PC-9 (cell line): Measurements from ENCODE around the gene OBSCN. TPM values are rescaled to one million over a fixed set of nuclear protein-coding genes. Genes with fewer than 3 reads are reported as not detected.

Experiments used
- BruUV-seq: library from RNA; stranded (reverse); fragments of 400-500 nt; replicated peaks from 2 replicates; lab custom pipeline; 2021; lab: Mats Ljungman, UMichigan
- CTCF ChIA-PET: fragments of 300-600 bp; sonication (Branson Sonifier 250); formaldehyde crosslinking; loops from one replicate; lab custom pipeline; 2022; ENCODE audit warnings: antibody characterized with exemption; lab: Charles Lee
- POLR2A ChIA-PET: fragments of 300-600 bp; sonication (Branson Sonifier 250); formaldehyde crosslinking; loops from one replicate; lab custom pipeline; 2022; ENCODE audit warnings: antibody characterized with exemption; ENCODE audit not compliant: unreplicated experiment; lab: Charles Lee
- DNase-seq, 2 experiments: peaks; one replicate each; pipeline versions ENCODE4 v3.0.0 to v3.0.0-alpha.2; 2015 to 2022; ENCODE audit warnings: mixed read lengths in 1 of 2
- H2AFZ ChIP-seq: fragments of 200-600 bp; sonication (generic); 2 replicates; pipeline ENCODE4 v1.8.1; 2017; ENCODE audit warnings: antibody characterized with exemption
- H3F3A ChIP-seq: fragments of 200-600 bp; sonication (generic); 2 replicates; pipeline ENCODE4 v1.8.1; 2017; ENCODE audit warnings: antibody characterized with exemption, mild to moderate bottlenecking, low read depth; ENCODE audit not compliant: insufficient read depth
- H3K27ac ChIP-seq: fragments of 200-600 bp; sonication (generic); 2 replicates; pipeline ENCODE4 v1.6.1; 2016; ENCODE audit warnings: mixed run types
- H3K27me3 ChIP-seq: fragments of 200-600 bp; sonication (generic); 2 replicates; pipeline ENCODE4 v1.6.1; 2016; ENCODE audit warnings: low read depth, mixed run types; ENCODE audit not compliant: insufficient read depth
- H3K36me3 ChIP-seq: fragments of 200-600 bp; sonication (generic); 2 replicates; pipeline ENCODE4 v1.6.1; 2016; ENCODE audit warnings: low read depth, mixed run types
- H3K4me1 ChIP-seq: fragments of 200-600 bp; sonication (generic); replicated peaks from 2 replicates; pipeline ENCODE4 v1.6.1; 2016; ENCODE audit warnings: mixed run types; ENCODE audit not compliant: insufficient read depth
- H3K4me2 ChIP-seq: fragments of 200-600 bp; sonication (generic); 2 replicates; pipeline ENCODE4 v1.6.1; 2017; ENCODE audit warnings: mixed run types
- H3K4me3 ChIP-seq: fragments of 200-600 bp; sonication (generic); 2 replicates; pipeline ENCODE4 v1.6.1; 2016; ENCODE audit warnings: mixed run types
- H3K79me2 ChIP-seq: fragments of 200-600 bp; sonication (generic); 2 replicates; pipeline ENCODE4 v1.6.1; 2017; ENCODE audit warnings: low read depth, mixed run types
- H3K9me2 ChIP-seq: fragments of 200-600 bp; sonication (generic); 2 replicates; pipeline ENCODE4 v1.8.1; 2017; ENCODE audit warnings: mild to moderate bottlenecking; ENCODE audit not compliant: insufficient read depth
- H3K9me3 ChIP-seq: fragments of 200-600 bp; sonication (generic); 2 replicates; pipeline ENCODE4 v1.8.1; 2016; ENCODE audit warnings: low read depth; ENCODE audit not compliant: insufficient read depth
- H4K20me1 ChIP-seq: fragments of 200-600 bp; sonication (generic); 2 replicates; pipeline ENCODE4 v1.8.1; 2017; ENCODE audit not compliant: insufficient read depth
- CTCF ChIP-seq: fragments of 200-600 bp; sonication (generic); conservative IDR thresholded peaks from 2 replicates; pipeline ENCODE4 v1.6.1; 2017; ENCODE audit warnings: mixed run types, antibody characterized with exemption, mild to moderate bottlenecking, moderate library complexity
- EZH2 ChIP-seq: fragments of 200-600 bp; sonication (generic); IDR thresholded peaks from 2 replicates; pipeline ENCODE4 v1.8.0; 2017; ENCODE audit warnings: antibody characterized with exemption, low read depth
- intact Hi-C: fragments of 100-400 bp; cut with micrococcal nuclease; formaldehyde crosslinking; loops from one replicate; pipeline ENCODE4 v1.10.0; 2022; ENCODE audit not compliant: unreplicated experiment
- total RNA-seq: library from RNA; stranded (reverse); gene quantifications from 2 replicates; pipeline ENCODE4 v1.2.3, GENCODE V29; 2021

Gene OBSCN
- total RNA-seq, 1 experiment from 2014 or later = 62.9 TPM

- no peak overlapping the region for H3K4me2 ChIP-seq
- H3K27me3 ChIP-seq = no peaks in the 10 kb centered on the region
- H3K79me2 ChIP-seq = no peaks in the 10 kb centered on the region
- no TSS peak for BruUV-seq
- H3K9me3 ChIP-seq = no peaks in the 10 kb centered on the region
- TF ChIP-seq CTCF = no peak
- TF ChIP-seq EZH2 = no peak
- no peaks in the 10 kb centered on the region for H3K36me3 ChIP-seq
- no peak overlapping the region for H2AFZ ChIP-seq
- no peaks in the 10 kb centered on the region for H3K4me1 ChIP-seq
- CTCF ChIA-PET = no interaction called here
- no peaks in the 10 kb centered on the region for H3F3A ChIP-seq
- H3K27ac ChIP-seq = no peak overlapping the region
- no peak for DNase-seq
- no peak overlapping the region for H3K4me3 ChIP-seq
- H3K9me2 ChIP-seq = no peaks in the 10 kb centered on the region
- H4K20me1 ChIP-seq = no peaks in the 10 kb centered on the region
- POLR2A ChIA-PET = no interaction called here
- intact Hi-C loops = no loop called here
Observed at GRCh38 chr1:228216371-228217320, 8.8 kb downstream of the OBSCN start.

DNA sequence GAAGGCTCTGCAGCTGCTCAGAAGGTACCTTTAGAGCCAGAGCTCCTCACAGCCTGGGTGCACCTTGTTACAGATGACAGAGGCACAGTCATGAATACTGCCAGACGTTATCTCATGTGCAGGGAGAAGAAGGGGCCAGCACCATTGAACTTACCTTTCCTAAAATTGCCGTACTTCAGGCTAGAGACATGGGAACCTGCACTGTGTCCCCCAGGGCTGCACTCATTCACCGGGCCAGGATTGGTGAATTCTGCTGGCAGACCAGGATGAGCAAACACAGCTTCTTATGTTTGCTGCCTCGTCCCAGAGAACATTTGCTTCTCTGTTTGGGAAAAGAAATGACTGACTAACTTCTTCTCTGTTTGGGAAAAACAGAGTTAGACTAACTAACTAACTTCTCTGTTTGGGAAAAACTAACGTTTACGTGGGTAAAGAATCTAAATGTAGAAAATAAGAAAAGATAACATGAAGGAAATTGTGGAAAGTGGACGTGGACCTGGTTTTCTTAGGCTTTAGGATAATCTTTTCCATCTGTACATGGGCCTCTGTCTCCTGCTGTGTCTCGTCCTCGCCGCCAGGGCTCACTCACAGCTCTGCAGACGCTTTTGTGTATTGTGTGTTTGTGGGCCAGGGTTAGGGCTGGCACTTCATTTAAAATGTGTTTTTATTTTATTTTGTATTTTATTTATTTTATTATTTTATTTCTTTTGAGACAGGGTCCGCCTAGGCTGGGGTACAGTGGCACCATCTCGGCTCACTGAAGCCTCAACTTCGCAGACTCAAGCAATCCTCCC is 9.9 kb downstream of the OBSCN start:
- intact Hi-C loops = no loop called here
- no peaks in the 10 kb centered on the region for H3K79me2 ChIP-seq
- no TSS peak for BruUV-seq
- no peaks in the 10 kb centered on the region for H3K9me3 ChIP-seq
- no peak overlapping the region for H3K4me2 ChIP-seq
- no peaks in the 10 kb centered on the region for H3K36me3 ChIP-seq
- DNase-seq = no peak
- no peaks in the 10 kb centered on the region for H3F3A ChIP-seq
- ChIA-PET CTCF (no interaction called here), POLR2A (interaction anchor here (0.7 kb wide), 1 partner anchor 54 kb away, joined by 6 read pairs; no protein-coding TSS in a partner anchor)
- H3K4me1 ChIP-seq = no peaks in the 10 kb centered on the region
- H3K27me3 ChIP-seq = no peaks in the 10 kb centered on the region
- H3K9me2 ChIP-seq = no peaks in the 10 kb centered on the region
- no peak overlapping the region for H3K4me3 ChIP-seq
- TF ChIP-seq EZH2 (no peak), CTCF (no peak)
- H2AFZ ChIP-seq = no peak overlapping the region
- H3K27ac ChIP-seq = no peak overlapping the region
- no peaks in the 10 kb centered on the region for H4K20me1 ChIP-seq

DNA sequence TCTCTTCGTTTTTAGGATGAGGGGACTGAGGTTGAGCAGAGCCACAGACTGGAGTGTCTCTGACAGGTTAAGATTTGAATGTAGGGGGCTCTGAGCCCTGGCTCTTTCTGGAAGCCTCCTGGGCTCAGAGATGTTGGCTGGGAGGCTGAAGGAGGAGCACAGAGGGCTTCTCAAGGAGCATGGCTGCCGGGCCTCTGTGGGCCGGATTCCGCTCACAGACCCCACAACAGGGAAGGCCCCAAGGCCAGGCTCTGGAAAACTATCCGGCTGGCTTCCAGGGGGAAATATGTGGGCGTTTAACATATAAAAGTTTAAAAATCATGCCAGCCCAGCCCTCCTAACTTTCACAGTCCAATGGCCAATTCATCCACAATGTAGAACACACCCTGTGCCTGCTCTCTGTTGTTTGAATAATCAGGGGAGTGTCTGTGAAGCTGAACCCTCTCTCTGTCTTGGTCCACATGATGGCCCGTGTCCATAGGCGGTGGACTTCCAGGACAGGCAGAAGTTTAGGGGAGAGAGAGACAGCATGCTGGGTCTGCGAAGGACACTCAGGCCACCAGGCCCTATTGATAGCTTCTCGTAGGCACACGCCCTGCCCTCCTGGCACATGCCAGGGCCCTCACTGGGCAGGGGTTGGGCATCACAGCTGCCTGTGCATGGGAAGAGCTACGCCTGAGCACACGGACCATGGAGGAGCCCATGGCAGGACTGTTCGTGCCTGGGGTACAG is 10.8 kb downstream of the OBSCN start:
- no peaks in the 10 kb centered on the region for H3K9me2 ChIP-seq

More for the DNA sequence above, 10.8 kb downstream of the OBSCN start:
- H4K20me1 ChIP-seq = no peaks in the 10 kb centered on the region
- no peaks in the 10 kb centered on the region for H3K9me3 ChIP-seq
- no peaks in the 10 kb centered on the region for H3K79me2 ChIP-seq
- H3K4me2 ChIP-seq = no peak overlapping the region
- no peaks in the 10 kb centered on the region for H3K36me3 ChIP-seq
- no peak for DNase-seq
- no peaks in the 10 kb centered on the region for H3K27me3 ChIP-seq
- POLR2A ChIA-PET = no interaction called here
- no peak for TF ChIP-seq CTCF
- TF ChIP-seq EZH2 = no peak
- intact Hi-C loops = no loop called here
- no peak overlapping the region for H2AFZ ChIP-seq
- H3K4me3 ChIP-seq = no peak overlapping the region
- CTCF ChIA-PET = no interaction called here
- H3F3A ChIP-seq = no peaks in the 10 kb centered on the region
- no peak overlapping the region for H3K27ac ChIP-seq
- BruUV-seq = no TSS peak
- H3K4me1 ChIP-seq = no peaks in the 10 kb centered on the region
